GM12891 (cell line): ENCODE data around the gene YARS1.

Experiments
- POLR2A ChIP-seq: IDR thresholded peaks from 2 replicates; pipeline ENCODE4 v1.6.1; 2011; ENCODE audit warnings: low read depth, low read length, control low read depth
- POLR2AphosphoS5 ChIP-seq: IDR thresholded peaks from 2 replicates; pipeline ENCODE4 v1.6.1; 2011; ENCODE audit warnings: low read depth, low read length, control low read depth
- POU2F2 ChIP-seq: IDR thresholded peaks from 2 replicates; pipeline ENCODE4 v1.6.1; 2011; ENCODE audit warnings: low read depth, mild to moderate bottlenecking, control low read depth, low read length, moderate library complexity
- TAF1 ChIP-seq: IDR thresholded peaks from 2 replicates; pipeline ENCODE4 v1.6.1; 2011; ENCODE audit warnings: low read depth, low read length, control low read depth

GRCh38 chr1:32772281-32773017, 44.7 kb downstream of the YARS1 start:
- TF ChIP-seq POLR2A (no peak), POLR2AphosphoS5 (no peak), TAF1 (no peak), POU2F2 (no peak)
